GM19193 (cell line): Measurements from ENCODE around the gene TMEM184A.

Source experiments
- POLR2A ChIP-seq: IDR thresholded peaks from 4 replicates; pipeline ENCODE4 v1.6.1; 2011; ENCODE audit not compliant: insufficient read depth, insufficient read length; ENCODE audit errors: extremely low read depth

The TMEM184A gene

DNA sequence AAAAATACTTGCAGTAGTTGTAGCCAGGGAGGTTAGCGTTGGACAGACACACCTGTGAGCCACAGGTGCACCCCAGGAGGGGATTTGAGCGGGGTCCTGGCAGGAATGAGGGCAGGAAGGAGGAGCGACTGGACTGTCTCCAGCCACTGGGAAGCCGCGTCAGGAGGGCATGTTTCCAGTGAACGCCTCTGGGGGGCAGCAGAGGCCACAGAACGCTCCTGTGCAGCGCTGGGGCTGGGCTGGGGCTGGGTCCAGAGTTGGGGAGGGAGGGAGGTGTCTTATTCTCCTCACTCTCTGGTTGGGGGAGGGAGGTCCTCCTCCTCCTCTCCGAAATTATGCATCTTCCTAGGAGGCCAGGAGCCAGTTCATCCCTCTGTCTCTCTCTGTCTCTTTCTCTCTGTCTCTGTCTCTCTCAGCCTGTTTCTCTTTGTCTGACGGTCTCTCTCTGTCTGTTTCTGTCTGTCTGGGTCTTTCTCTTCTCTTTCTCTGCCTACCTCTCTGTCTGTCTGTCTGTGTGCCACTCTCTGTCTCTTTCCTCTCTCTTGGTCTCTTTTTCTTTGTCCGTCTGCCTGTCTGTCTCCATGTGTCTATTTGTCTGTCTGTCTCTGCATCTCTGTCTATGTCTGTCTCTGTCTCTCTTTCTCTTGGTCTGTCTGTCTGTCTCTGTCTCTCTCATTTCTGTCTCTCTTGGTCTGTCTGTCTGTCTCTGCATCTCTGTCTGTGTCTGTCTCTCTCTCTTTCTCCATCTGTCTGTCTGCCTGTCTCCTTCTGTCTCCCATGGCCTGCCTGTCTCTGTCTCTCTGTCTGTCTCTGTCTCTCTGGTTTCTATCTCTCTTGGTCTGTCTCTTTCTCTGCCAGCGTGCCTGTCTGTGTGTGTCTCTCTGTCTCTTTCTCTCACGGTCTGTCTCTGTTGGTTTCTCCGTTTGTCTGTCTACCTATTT lies 23.7 kb upstream of the TMEM184A start:
- no peak for TF ChIP-seq POLR2A

DNA sequence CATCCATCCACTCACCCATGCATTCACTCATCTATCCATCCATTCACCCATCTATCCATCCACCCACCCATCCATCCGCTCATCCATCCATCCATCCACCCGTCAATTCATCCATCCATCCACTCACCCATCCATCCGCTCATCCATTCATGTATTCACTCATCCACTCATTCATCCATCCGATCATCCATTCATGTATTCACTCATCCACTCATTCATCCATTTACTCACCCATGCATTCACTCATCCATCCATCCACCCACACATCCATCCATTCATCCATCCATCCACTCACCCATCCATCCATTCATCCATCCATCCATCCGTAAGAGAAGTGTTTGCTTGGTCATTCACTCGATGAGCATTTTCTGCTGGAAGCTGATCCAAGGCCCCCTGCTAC lies 22.5 kb upstream of the TMEM184A start:
- TF ChIP-seq POLR2A: no peak

DNA sequence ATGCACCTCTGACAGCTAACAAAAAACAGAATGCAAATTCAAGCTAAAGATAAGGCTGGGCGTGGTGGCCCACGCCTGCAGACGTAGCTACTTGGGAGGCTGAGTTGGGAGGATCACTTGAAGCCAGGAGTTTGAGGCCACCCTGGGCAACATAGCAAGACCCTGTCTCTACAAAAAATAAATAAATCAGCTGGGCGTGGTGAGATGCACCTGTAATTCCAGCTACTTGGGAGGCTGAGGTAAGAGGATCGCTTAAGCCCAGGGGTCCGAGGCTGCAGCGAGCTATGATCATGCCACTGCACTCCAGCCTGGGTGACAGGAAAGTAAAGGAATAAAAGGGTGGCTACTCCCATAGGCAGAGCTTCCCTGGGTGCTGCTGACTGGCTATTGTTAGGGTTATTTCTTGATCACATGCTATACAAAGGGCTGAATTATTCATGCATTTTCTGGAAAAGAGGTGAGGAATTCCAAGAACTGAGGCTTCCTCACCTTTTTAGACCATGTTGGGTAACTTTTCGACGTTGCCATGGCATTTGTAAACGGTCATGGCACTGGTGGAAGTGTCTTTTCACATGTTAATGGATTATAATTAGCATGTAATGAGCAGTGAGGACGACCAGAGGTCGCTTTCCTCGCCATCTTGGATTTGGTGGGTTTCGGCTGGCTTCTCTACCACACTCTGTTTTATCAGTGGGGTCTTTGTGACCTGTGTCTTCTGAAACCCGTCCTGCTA lies 20.7 kb upstream of the TMEM184A start:
- TF ChIP-seq POLR2A: no peak

DNA sequence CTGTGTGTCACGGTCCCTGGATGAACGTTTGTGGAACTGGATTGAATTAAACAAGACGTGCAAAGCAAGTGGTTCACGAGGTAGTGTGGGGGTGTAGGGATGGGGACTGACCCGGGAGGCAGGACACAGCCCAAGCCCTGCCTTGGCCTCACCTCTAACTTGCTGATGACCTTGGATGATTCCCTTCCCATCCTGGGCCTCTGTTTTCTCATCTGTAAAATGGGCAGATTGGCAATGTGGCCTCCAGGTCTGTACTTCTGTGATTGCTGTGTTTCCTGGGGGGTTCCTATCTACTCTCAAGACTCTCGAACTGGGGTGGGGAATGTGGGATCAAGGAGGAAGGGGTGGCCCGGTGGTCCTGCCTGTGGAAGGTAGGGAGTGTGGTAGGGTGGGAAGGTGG lies 19.8 kb upstream of the TMEM184A start:
- TF ChIP-seq POLR2A: no peak

DNA sequence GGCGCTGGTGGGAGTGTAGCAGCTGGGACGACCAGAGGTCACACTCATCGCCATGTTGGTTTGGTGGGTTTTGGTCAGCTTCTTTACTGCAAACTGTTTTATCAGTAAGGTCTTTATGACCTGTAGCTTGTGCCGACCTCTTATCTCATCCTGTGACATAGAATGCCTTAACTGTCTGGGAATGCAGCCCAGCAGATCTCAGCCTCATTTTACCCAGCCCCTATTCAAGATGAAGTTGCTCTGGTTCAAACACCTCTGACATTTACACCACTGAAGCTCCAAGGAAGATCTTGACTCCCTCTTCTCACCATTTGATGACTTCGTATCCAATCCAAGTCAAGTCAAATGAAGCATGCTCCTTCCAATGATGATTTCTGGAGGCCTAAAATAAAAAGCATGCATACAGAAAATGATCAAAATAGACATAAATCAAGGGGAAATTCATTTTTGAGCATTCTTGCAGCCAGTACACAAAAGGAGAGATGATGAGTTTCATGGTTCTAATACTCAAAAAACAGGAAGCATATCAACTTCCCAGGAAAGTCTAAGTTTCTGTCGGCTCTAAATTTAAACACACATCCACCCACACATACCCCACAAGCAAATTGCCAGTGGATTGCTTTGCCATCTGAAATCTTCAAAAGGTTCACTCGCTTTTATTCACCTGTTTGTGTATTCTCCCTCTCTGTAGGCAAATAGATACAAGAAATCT lies 16.3 kb upstream of the TMEM184A start:
- TF ChIP-seq POLR2A: no peak

DNA sequence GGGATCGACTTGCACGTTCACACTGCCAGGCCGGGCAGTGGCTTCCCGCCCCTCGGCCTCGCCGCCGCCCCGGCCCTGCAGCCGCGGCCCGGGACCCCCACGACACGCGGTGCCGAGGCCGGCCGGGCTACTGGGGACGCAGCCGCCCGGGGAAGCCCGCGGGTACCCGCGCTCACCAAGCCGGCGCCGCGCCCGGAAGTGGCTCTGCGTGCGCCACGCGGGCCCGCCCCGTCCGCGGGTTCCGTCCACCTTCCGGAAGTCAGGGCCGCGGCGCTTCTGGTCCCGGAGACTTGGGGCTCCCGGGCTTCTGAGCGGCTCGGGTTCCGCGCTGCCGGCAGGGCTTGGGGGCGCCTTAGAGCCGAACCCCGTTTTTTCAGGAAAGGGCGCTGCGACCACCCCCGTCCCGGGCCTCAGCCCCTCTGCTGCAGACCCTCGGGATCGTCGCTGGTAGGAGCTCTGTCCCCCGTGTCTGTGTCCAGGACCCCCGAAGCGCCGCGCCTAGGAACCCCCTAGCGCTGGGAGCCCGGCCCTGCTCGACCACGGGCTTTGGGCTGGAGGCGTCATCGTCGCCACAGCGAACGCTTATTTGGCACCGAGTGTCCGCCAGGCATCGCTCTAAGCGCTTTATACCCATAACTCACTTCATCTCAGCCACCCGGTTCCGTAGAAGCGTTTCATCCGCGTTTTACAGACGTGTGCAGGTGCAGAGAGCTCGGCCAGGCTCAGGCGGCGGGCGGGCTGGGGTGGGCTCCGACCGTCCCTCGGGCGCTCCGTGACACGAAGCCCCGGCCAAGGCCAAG lies 14.0 kb upstream of the TMEM184A start, which contains the start of gene PSMG3:
TSS of gene PSMG3 (minus strand) at position 200 of the 800 bp plus-strand sequence. CDS start 693 bp downstream, outside the sequence.
- TF ChIP-seq POLR2A: peak; percentile 91

DNA sequence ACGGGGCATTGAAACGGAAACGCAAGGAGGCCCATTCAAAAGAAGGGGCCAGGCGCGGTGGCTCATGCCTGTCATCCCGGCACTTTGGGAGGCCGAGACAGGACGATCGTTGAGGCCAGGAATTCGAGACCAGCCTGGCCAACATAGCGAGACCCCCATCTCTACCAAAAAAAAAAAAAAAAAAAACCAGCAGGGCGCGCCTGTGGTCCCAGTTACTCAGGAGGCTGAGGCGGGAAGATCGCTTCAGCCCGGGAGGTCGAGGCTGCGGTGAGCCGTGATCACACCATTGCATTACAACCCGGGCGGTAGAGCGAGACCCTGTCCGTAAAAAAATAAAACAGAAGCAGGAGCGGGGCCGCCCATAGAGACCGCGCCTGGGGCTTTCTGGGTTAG lies 13.4 kb upstream of the TMEM184A start:
- no peak for TF ChIP-seq POLR2A

DNA sequence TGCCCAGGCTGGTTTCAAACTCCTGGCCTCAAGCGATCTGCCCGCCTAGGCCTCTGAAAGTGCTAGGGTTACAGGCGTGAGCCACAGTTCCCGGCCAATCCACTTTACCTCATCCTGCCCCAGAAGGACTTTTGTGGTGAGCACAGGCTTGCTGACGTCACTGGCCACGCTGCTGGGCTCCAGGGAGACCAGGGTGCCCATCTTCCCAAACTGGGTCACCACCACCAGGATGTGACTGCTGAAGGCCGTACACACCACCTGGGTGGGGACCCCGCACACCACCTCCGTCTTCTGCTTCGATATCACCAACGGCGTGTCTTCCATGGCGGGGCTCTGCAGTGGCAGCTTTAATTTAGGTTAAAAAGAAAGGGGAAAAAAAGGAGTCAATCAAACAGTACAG lies 13.0 kb upstream of the TMEM184A start:
- TF ChIP-seq POLR2A: no peak

DNA sequence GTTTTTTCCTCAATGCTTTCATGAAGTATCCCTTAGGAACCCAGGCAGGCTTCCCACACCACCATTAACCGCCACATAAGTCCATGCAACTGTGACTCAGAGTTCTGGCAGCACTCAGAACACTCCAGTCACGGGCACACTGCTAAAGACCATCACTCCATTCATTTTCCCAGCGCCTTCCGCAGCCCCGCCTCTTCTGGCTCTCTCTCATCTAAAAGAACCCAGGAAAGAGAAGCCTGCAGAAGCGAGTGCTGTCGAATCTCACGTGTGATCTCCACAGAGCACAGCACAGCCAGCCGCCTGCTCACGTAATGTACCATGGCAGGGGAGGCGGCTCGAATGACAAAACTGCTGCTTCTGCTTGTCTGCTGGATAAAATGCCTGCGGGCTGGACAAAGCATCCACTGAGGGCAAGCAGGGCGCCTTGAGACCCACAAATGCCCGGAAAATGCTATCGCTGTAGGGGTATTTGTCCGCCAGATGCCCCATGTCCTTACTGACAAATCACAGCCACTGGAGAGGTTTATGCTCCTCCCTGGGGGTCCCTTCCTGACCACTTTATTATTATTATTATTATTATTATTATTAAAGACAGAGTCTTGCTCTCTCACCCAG lies 12.0 kb upstream of the TMEM184A start:
- no peak for TF ChIP-seq POLR2A

DNA sequence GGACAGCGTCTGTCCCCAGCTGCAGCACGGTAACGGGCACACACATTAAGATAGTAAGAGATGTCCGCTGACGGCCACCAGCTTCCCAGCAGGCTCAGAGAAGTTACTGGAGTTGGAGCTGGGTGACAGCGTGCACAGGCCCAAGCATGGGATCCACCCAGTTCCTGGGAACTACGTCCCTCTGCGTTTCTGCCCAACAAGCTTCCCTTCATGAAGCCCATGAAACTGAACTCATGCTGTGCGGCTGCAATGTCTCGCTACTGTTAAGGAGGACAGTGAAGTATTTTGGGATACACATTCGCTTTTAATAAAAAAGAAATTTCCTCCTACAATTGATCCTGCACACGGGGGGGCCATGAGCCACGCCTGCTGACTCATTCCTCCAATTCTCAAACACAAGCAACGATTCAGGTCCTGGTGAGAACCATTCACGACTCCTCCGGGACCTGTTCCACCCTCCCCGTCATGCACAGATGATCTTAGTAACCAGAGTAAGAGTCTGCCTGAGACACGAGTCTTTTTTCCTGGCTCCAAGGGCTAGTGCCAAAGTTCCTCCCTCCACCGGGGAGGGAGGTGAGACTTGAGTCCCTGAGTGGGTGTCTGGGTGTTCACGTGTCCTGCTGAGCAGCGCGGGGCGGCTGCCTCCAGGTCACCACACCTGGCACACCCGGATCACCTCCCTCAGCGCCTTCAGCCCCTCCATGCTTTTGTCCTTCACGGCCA lies 11.2 kb upstream of the TMEM184A start:
- TF ChIP-seq POLR2A: no peak

DNA sequence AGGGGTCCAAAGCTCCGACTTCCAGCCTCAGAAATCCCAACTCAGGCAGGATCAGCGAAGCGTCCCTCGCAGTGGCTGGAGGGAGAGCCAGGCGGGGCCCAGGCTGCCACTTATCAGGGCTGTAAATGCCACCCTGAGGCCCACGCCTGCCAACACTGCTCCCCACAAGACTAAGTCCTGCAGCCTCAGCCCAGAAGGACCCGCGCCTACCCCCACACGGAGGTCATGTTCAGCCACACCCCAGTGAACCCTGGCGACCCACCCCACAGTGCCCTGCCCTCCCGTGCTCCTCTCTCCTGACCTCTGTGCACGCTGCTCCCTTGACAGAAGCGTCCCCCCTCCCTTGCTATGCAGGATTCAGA lies 10.7 kb upstream of the TMEM184A start:
- no peak for TF ChIP-seq POLR2A

DNA sequence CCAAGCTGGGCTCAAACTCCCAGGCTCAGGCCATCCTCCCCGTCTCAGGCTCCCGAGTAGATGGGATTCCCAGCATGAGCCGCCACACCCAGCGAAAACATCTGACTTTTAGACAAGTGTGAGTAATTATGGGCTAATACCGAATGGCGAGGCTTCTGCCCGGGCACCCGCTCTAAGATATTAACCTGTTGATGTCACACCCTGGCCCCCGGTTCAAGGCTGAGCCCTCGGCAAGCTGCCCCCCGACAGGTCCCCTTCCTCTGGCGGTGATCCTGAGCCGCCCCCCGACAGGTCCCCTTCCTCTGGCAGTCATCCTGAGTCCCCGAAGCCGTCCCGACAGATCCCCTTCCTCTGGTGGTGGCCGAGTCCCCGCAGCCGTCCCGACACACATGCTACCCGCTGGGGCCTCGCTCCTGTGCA lies 8.6 kb upstream of the TMEM184A start:
- no peak for TF ChIP-seq POLR2A

DNA sequence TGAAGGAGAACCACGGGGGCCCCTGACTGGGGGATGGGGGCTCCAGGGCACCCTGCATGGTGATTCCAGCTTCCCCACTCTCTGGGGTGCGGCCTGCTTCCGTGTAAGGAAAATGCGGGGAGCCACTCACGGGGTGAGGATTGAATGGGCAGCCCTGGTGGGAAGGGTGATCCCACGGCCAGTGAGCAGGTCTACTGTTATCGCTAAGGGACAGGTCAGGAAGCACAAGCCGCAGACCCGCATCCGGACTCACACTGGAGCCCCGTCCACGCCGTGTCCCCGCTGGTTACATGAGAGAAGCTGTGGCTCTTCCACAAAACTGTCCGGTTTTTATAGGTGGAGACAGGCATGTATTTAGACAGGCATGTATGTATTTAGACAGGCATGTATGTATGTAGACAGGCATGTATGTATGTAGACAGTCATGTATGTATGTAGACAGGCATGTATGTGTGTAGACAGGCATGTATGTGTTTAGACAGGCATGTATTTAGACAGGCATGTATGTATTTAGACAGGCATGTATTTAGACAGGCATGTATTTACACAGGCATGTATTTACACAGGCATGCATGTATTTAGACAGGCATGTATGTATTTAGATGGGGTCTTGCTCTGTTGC lies 8.1 kb upstream of the TMEM184A start:
- no peak for TF ChIP-seq POLR2A
